ENCODE results near the gene ZNF346. TPM values are rescaled to one million over a fixed set of nuclear protein-coding genes. Genes with fewer than 3 reads are reported as not detected.

The ZNF346 gene
- total and polyA plus RNA-seq, 2 of the 13 experiments (the other 11 are each of a cell fraction or from before 2014, with no cell fraction given), result 8.6 to 19.4 TPM

- TF ChIP-seq BRF2 (CRISPR knock-in tag; IDR thresholded peaks at IDR 0.05), result 0 out of 2 replicates have a peak, but pooled peaks have one; percentile 53
- TF ChIP-seq PAF1 (CRISPR knock-in tag; IDR thresholded peaks at IDR 0.05), result no peak
- peak; percentile 19 for TF ChIP-seq IKZF4 (CRISPR knock-in tag; IDR thresholded peaks at IDR 0.05; ENCODE audit: borderline replicate concordance, low read depth, not compliant biosample characterization)
- TF ChIP-seq BCL6 (CRISPR knock-in tag; IDR thresholded peaks at IDR 0.05), result 0 out of 2 replicates have a peak, but pooled peaks have one; percentile 10
- TF ChIP-seq KDM6A (CRISPR knock-in tag; IDR thresholded peaks at IDR 0.05; ENCODE audit: low read depth), result no peak
- no peak for TF ChIP-seq NFYC (CRISPR knock-in tag; IDR thresholded peaks at IDR 0.05)
- no peak for TF ChIP-seq ZNF234 (CRISPR knock-in tag; conservative IDR thresholded peaks at IDR 0.05)
- no peak for TF ChIP-seq DPF2 (CRISPR knock-in tag; IDR thresholded peaks at IDR 0.05; ENCODE audit: borderline replicate concordance, low read depth)
- peak; percentile 39; the same call in 1 of the 2 replicates for TF ChIP-seq FOXO1 (CRISPR knock-in tag; IDR thresholded peaks at IDR 0.05)
- TF ChIP-seq HOXA5 (CRISPR knock-in tag; IDR thresholded peaks at IDR 0.05), result no peak; the same call in 1 of the 2 replicates
- TF ChIP-seq ZNF367 (CRISPR knock-in tag; IDR thresholded peaks at IDR 0.05; ENCODE audit: borderline replicate concordance), result no peak
- peak; percentile 55; the same call in 1 of the 2 replicates for TF ChIP-seq NFAT5 (CRISPR knock-in tag; IDR thresholded peaks at IDR 0.05)
- TF ChIP-seq ETV6 (CRISPR knock-in tag; conservative IDR thresholded peaks at IDR 0.05), result 0 out of 2 replicates have a peak, but pooled peaks have one; percentile 26
- no peak for TF ChIP-seq NR2F1 (CRISPR knock-in tag; IDR thresholded peaks at IDR 0.05)
- TF ChIP-seq FUBP1 (CRISPR knock-in tag; IDR thresholded peaks at IDR 0.05; ENCODE audit: borderline replicate concordance), result no peak
- peak; percentile 47; the same call in 1 of the 2 replicates for TF ChIP-seq ZNF556 (CRISPR knock-in tag; IDR thresholded peaks at IDR 0.05; ENCODE audit: borderline replicate concordance)
- no peak for TF ChIP-seq RFX1 (IDR thresholded peaks at IDR 0.05)
These were observed at the start of gene ZNF346 (continued) for GRCh38 chr5:177022386-177023302.
